Measurements from ENCODE around the gene HLA-A.
"Not testable (repeated sequence)": the region's sequence is repeated elsewhere in the genome, so short reads cannot be mapped to it uniquely, and the experiment has no call there.

Gene HLA-A

GRCh38 chr6:29961966-29962365 lies 19.6 kb downstream of the HLA-A start:
- 0 out of 2 replicates have a peak, but pooled peaks cover 4% of the 10 kb centered on the region for H3K79me2 ChIP-seq (ENCODE audit: insufficient read depth, low read depth)
- H3K27me3 ChIP-seq (ENCODE audit: insufficient read depth, low read depth): no peaks in the 10 kb centered on the region
- no peak overlapping the region for H3K27ac ChIP-seq
- no peak for TF ChIP-seq CTCF (conservative IDR thresholded peaks at IDR 0.05; ENCODE audit: low read depth, low read length)
- H2AFZ ChIP-seq (ENCODE audit: low read depth): no peak overlapping the region
- H3K4me3 ChIP-seq (IDR thresholded peaks at IDR 0.05; ENCODE audit: insufficient read depth, low read depth, low read length): no peak overlapping the region
- no peaks in the 10 kb centered on the region for H4K20me1 ChIP-seq (ENCODE audit: insufficient read depth)
- H3K4me1 ChIP-seq (ENCODE audit: low read depth, poor library complexity, severe bottlenecking): peaks cover 23% of the 10 kb centered on the region
- no peak overlapping the region for H3K9ac ChIP-seq
- no peak overlapping the region for H3K4me2 ChIP-seq
- H3K36me3 ChIP-seq (ENCODE audit: insufficient read depth): no peaks in the 10 kb centered on the region

GRCh38 chr6:29963697-29964096 lies 21.4 kb downstream of the HLA-A start:
- not testable (repeated sequence) for H3K9ac ChIP-seq; H3K36me3 ChIP-seq (ENCODE audit: insufficient read depth); H4K20me1 ChIP-seq (ENCODE audit: insufficient read depth); H3K79me2 ChIP-seq (ENCODE audit: insufficient read depth, low read depth); H3K4me3 ChIP-seq (IDR thresholded peaks at IDR 0.05; ENCODE audit: insufficient read depth, low read depth, low read length); H3K27me3 ChIP-seq (ENCODE audit: insufficient read depth, low read depth); H2AFZ ChIP-seq (ENCODE audit: low read depth)
- H3K27ac ChIP-seq: peak overlapping the region; percentile 91; the same call in 1 of the 2 replicates
- H3K4me2 ChIP-seq: peak overlapping the region; percentile 74; the same call in 1 of the 2 replicates
- peaks cover 37% of the 10 kb centered on the region for H3K4me1 ChIP-seq (ENCODE audit: low read depth, poor library complexity, severe bottlenecking)

- Histone ChIP-seq H3K27me3 (ENCODE audit: insufficient read depth, low read depth) (no peaks in the 10 kb centered on the region), H2AFZ (ENCODE audit: low read depth) (peak overlapping the region; percentile 15; the same call in 1 of the 2 replicates), H3K79me2 (ENCODE audit: insufficient read depth, low read depth) (0 out of 2 replicates have a peak, but pooled peaks cover 4% of the 10 kb centered on the region)
Observed at GRCh38 chr6:29964518-29964886, 22.2 kb downstream of the HLA-A start.

GRCh38 chr6:29964887-29965562 lies 22.7 kb downstream of the HLA-A start:
- no peak for TF ChIP-seq CTCF (conservative IDR thresholded peaks at IDR 0.05; ENCODE audit: low read depth, low read length)
- 0 out of 2 replicates have a peak, but pooled peaks cover 4% of the 10 kb centered on the region for H3K79me2 ChIP-seq (ENCODE audit: insufficient read depth, low read depth)

More at GRCh38 chr6:29964518-29964886, 22.2 kb downstream of the HLA-A start:
- peak overlapping the region; percentile 78; the same call in 1 of the 2 replicates for H3K9ac ChIP-seq
- H3K4me1 ChIP-seq (ENCODE audit: low read depth, poor library complexity, severe bottlenecking): peaks cover 37% of the 10 kb centered on the region
- H3K27ac ChIP-seq: peak overlapping the region; percentile 91
- H3K4me2 ChIP-seq: peak overlapping the region; percentile 74
- H3K4me3 ChIP-seq (IDR thresholded peaks at IDR 0.05; ENCODE audit: insufficient read depth, low read depth, low read length): no peak overlapping the region
- TF ChIP-seq CTCF (conservative IDR thresholded peaks at IDR 0.05; ENCODE audit: low read depth, low read length): no peak
- no peaks in the 10 kb centered on the region for H3K36me3 ChIP-seq (ENCODE audit: insufficient read depth)
- no peaks in the 10 kb centered on the region for H4K20me1 ChIP-seq (ENCODE audit: insufficient read depth)

GRCh38 chr6:29965563-29965872 lies 23.2 kb downstream of the HLA-A start:
- 0 out of 2 replicates have a peak, but pooled peaks cover 4% of the 10 kb centered on the region for H3K79me2 ChIP-seq (ENCODE audit: insufficient read depth, low read depth)
- no peaks in the 10 kb centered on the region for H4K20me1 ChIP-seq (ENCODE audit: insufficient read depth)
- no peak overlapping the region for H2AFZ ChIP-seq (ENCODE audit: low read depth)
- H3K4me1 ChIP-seq (ENCODE audit: low read depth, poor library complexity, severe bottlenecking): peaks cover 37% of the 10 kb centered on the region
- H3K27ac ChIP-seq: peak overlapping the region; percentile 91
- no peaks in the 10 kb centered on the region for H3K27me3 ChIP-seq (ENCODE audit: insufficient read depth, low read depth)
- peak overlapping the region; percentile 78 for H3K9ac ChIP-seq
- no peak for TF ChIP-seq CTCF (conservative IDR thresholded peaks at IDR 0.05; ENCODE audit: low read depth, low read length)
- no peaks in the 10 kb centered on the region for H3K36me3 ChIP-seq (ENCODE audit: insufficient read depth)
- H3K4me2 ChIP-seq: peak overlapping the region; percentile 74
- H3K4me3 ChIP-seq (IDR thresholded peaks at IDR 0.05; ENCODE audit: insufficient read depth, low read depth, low read length): no peak overlapping the region

More at GRCh38 chr6:29964887-29965562, 22.7 kb downstream of the HLA-A start:
- Histone ChIP-seq H3K36me3 (ENCODE audit: insufficient read depth) (no peaks in the 10 kb centered on the region), H3K27me3 (ENCODE audit: insufficient read depth, low read depth) (no peaks in the 10 kb centered on the region), H2AFZ (ENCODE audit: low read depth) (peak overlapping the region; percentile 15; the same call in 1 of the 2 replicates), H3K9ac (peak overlapping the region; percentile 78), H3K27ac (peak overlapping the region; percentile 91), H4K20me1 (ENCODE audit: insufficient read depth) (no peaks in the 10 kb centered on the region), H3K4me2 (peak overlapping the region; percentile 74), H3K4me3 (IDR thresholded peaks at IDR 0.05; ENCODE audit: insufficient read depth, low read depth, low read length) (no peak overlapping the region), H3K4me1 (ENCODE audit: low read depth, poor library complexity, severe bottlenecking) (peaks cover 37% of the 10 kb centered on the region)
